Nephron (organoid): ENCODE data around the gene IQCH.

Source experiments
- H3K27ac Mint-ChIP-seq, 3 experiments: 2 replicates each; pipeline ENCODE4 v1.8.0; 2020; ENCODE audit warnings: mixed read lengths in 3 of 3, mild to moderate bottlenecking in 2 of 3, moderate library complexity in 1 of 3
- H3K27me3 Mint-ChIP-seq: 2 replicates; pipeline ENCODE4 v1.8.0; 2021; ENCODE audit warnings: low read depth, mild to moderate bottlenecking, moderate library complexity, mixed read lengths
- H3K36me3 Mint-ChIP-seq: 2 replicates; pipeline ENCODE4 v1.8.0; 2020; ENCODE audit warnings: low read depth, mixed read lengths
- H3K4me1 Mint-ChIP-seq: 2 replicates; pipeline ENCODE4 v1.8.0; 2020; ENCODE audit warnings: mixed read lengths
- H3K4me3 Mint-ChIP-seq, 3 experiments: 2 replicates each; pipeline ENCODE4 v1.8.0; 2020; ENCODE audit warnings: mild to moderate bottlenecking in 3 of 3, mixed read lengths in 3 of 3, moderate library complexity in 2 of 3
- H3K9me3 Mint-ChIP-seq: 2 replicates; pipeline ENCODE4 v1.8.0; 2020; ENCODE audit warnings: mixed read lengths
- TF ChIP-seq, protein P1 (sequence below), 3 experiments: fragments of 200-600 bp; sonication (generic); IDR thresholded peaks; one replicate each; pipeline ENCODE4 v1.5.0; 2021; ENCODE audit warnings: antibody characterized with exemption in 3 of 3; ENCODE audit not compliant: unreplicated experiment in 3 of 3

Gene IQCH

DNA sequence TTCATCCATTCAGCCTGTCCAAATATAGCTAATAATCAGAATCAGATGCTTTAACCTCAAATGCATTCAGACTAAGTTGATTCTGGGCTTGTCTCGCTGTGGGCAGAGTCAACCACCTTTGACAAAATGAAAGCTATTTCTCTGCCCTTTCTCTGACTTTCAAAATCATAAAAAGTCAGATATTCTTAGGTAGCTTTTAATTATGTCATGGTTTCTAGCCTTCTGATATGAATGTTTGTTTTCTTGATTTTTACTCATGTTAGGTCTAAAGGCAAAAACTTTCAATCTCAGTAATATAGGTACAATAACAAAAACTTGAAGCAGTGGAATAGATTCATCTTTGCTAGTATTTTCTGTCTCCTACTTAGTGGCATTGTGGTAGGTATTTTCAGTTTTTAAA lies 241.0 kb downstream of the IQCH start:
- H3K4me3 Mint-ChIP-seq: no peak overlapping the region
- no peak overlapping the region for H3K27ac Mint-ChIP-seq
- TF ChIP-seq, protein P1, sequence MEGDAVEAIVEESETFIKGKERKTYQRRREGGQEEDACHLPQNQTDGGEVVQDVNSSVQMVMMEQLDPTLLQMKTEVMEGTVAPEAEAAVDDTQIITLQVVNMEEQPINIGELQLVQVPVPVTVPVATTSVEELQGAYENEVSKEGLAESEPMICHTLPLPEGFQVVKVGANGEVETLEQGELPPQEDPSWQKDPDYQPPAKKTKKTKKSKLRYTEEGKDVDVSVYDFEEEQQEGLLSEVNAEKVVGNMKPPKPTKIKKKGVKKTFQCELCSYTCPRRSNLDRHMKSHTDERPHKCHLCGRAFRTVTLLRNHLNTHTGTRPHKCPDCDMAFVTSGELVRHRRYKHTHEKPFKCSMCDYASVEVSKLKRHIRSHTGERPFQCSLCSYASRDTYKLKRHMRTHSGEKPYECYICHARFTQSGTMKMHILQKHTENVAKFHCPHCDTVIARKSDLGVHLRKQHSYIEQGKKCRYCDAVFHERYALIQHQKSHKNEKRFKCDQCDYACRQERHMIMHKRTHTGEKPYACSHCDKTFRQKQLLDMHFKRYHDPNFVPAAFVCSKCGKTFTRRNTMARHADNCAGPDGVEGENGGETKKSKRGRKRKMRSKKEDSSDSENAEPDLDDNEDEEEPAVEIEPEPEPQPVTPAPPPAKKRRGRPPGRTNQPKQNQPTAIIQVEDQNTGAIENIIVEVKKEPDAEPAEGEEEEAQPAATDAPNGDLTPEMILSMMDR (IDR thresholded peaks at IDR 0.05; ENCODE audit: unreplicated experiment in 3 of 3): no peak
- H3K9me3 Mint-ChIP-seq: no peaks in the 10 kb centered on the region
- no peaks in the 10 kb centered on the region for H3K4me1 Mint-ChIP-seq
- peaks cover 7% of the 10 kb centered on the region for H3K27me3 Mint-ChIP-seq
- H3K36me3 Mint-ChIP-seq: peaks cover 8% of the 10 kb centered on the region

DNA sequence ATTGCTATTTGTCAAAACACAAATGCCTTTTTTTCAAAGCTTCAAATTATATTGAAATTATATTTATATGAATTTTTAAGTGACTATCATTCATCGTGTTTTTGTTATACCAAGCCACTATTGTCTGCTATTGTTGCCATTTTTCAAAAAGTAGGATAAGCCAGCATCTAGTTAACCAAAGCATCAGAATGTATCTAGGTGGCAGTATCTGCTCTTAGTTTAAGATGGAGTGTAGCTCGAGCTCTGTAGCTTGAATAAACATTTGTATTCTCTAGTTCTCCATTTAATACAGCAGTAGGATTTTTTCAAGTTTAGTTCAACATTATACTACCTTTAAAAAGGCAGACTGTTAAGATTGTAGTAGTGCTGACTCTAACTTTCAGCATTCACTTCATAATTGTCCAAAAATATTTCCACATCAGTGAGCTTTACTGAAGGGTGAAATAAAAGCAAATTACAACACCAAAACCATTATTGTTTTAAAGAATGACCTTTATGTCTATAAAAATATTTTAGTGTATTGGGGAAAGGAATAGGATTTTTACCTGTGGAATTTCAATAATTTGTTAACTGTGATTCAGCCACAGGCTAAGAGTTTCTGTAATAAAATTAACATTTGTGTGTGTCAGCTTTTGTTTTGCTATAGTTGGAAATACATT lies 246.7 kb downstream of the IQCH start:
- Mint-ChIP-seq H3K4me3 (no peak overlapping the region), H3K27ac (no peak overlapping the region), H3K36me3 (peaks cover 5% of the 10 kb centered on the region), H3K4me1 (no peaks in the 10 kb centered on the region), H3K27me3 (no peaks in the 10 kb centered on the region), H3K9me3 (no peaks in the 10 kb centered on the region)
- TF ChIP-seq, protein P1 (IDR thresholded peaks at IDR 0.05; ENCODE audit: unreplicated experiment in 3 of 3): peak; percentile 27 to 34 (median 33)

DNA sequence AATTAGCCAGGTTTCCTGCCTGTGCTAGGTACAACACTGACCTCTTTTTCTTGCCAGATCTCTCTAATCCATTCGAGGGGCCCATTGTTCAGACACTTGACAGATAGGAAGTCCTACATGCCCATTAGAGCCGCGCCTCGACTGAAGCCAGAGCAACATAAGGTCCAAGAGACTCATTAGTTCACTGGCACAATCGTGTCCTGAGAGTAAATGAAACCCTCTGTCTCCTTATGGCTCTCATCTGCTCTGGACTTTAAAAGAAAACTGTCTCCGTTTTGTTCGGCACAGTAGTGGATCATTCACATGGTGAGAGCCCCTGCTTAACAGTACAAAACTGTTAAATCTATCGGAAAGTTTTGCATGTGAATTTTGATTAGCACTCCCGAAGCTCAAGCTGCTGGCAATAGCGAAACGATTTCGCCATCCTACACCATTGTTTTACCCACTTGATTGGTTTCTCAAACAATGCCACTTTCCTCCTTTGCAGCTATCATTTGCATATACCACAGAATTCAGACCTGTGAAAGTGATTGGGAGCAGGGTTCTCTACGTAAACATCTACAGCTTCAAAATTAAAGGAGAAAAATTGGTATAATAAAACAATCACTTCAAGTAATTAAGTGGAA lies 247.4 kb downstream of the IQCH start:
- TF ChIP-seq, protein P1 (IDR thresholded peaks at IDR 0.05; ENCODE audit: unreplicated experiment in 3 of 3): no peak
- H3K9me3 Mint-ChIP-seq: no peaks in the 10 kb centered on the region
- H3K36me3 Mint-ChIP-seq: peaks cover 3% of the 10 kb centered on the region
- H3K4me3 Mint-ChIP-seq: no peak overlapping the region
- no peaks in the 10 kb centered on the region for H3K4me1 Mint-ChIP-seq
- no peak overlapping the region for H3K27ac Mint-ChIP-seq
- H3K27me3 Mint-ChIP-seq: no peaks in the 10 kb centered on the region

DNA sequence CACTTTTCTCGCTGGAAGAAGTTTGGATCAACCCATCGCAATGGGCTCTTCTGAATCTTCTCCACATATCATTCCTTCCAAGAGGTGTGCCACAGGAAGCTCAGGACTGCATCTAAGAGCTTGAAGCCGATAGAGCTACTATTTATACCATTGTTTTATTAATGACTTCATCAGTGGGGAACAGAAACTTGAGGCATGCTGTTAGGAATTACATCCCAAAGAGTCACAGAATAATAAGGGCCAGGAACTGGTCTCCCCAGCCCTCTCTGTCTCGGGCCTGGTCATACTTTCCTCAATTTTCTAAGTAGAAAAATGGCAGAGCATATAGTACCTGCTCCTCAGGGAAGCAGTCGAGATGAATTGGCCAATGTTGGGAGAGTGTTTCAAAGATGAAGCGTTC lies 249.5 kb downstream of the IQCH start:
- no peak overlapping the region for H3K4me3 Mint-ChIP-seq
- TF ChIP-seq, protein P1 (IDR thresholded peaks at IDR 0.05; ENCODE audit: unreplicated experiment in 3 of 3): no peak
- peaks cover 4% of the 10 kb centered on the region for H3K36me3 Mint-ChIP-seq
- H3K27me3 Mint-ChIP-seq: no peaks in the 10 kb centered on the region
- no peaks in the 10 kb centered on the region for H3K4me1 Mint-ChIP-seq
- H3K27ac Mint-ChIP-seq: no peak overlapping the region
- H3K9me3 Mint-ChIP-seq: no peaks in the 10 kb centered on the region

DNA sequence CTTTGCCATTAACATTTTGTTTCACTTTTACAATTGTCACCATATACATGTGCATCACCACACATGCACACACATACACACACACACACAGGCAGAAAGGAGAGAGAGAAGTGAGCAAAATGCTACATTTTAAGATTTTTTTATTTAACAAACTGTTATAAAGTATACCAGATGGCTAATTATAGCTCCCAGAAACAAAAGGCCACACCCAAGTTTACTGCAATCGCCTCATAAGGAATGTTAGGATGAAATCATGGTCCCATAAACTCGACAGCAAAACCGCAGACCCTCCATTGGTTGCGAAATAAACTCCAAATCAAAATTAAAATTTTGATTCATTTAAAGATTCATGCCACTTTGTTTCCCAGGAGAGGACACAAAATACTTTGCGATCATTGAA lies 250.2 kb downstream of the IQCH start:
- Mint-ChIP-seq H3K4me1 (no peaks in the 10 kb centered on the region), H3K27ac (no peak overlapping the region)

More for the DNA sequence above, 250.2 kb downstream of the IQCH start:
- Mint-ChIP-seq H3K27me3 (no peaks in the 10 kb centered on the region), H3K9me3 (no peaks in the 10 kb centered on the region), H3K36me3 (peaks cover 4% of the 10 kb centered on the region), H3K4me3 (no peak overlapping the region)
- TF ChIP-seq, protein P1 (IDR thresholded peaks at IDR 0.05; ENCODE audit: unreplicated experiment in 3 of 3): no peak
